Activated naive CD4-positive, alpha-beta T cell treated with anti-CD3 and anti-CD28 coated beads, Interleukin-2, amount 50 U/mL, for 72 hours (primary cell): Measurements from ENCODE around the gene RAB20. TPM values are rescaled to one million over a fixed set of nuclear protein-coding genes. Genes with fewer than 3 reads are reported as not detected.

Experiments
- ATAC-seq, 2 donors: fragments of 150-1000 bp; cut with Tn5 transposase; 2 replicates each; pipeline ENCODE4 v1.10.0; 2021; ENCODE audit warnings: mild to moderate bottlenecking in 2 of 2, moderate library complexity in 2 of 2
- DNase-seq, 2 donors: peaks; one replicate each; pipeline ENCODE4 v3.0.0; 2021 to 2022; ENCODE audit warnings: low spot score in 2 of 2
- H3K27ac Mint-ChIP-seq, 2 donors: one replicate each; pipeline ENCODE4 v1.8.0; 2022; ENCODE audit warnings: mild to moderate bottlenecking in 2 of 2, mixed read lengths in 2 of 2
- H3K36me3 Mint-ChIP-seq, 2 donors: one replicate each; pipeline ENCODE4 v1.8.0; 2022; ENCODE audit warnings: mixed read lengths in 2 of 2
- H3K9me3 Mint-ChIP-seq, 2 donors: one replicate each; pipeline ENCODE4 v1.8.0; 2022; ENCODE audit warnings: mixed read lengths in 2 of 2
- total RNA-seq, 2 donors: library from RNA; stranded (reverse); gene quantifications; one replicate each; pipeline ENCODE4 v1.2.3, GENCODE V29; 2022

Gene RAB20
- total RNA-seq, 2 donors from 2014 or later, result 0.30 to 18.5 TPM

- peak in 1 of 2 donors; percentile 15 for DNase-seq
- H3K27ac Mint-ChIP-seq, result no peak overlapping the region
- H3K9me3 Mint-ChIP-seq, result no peaks in the 10 kb centered on the region
- H3K36me3 Mint-ChIP-seq, result no peaks in the 10 kb centered on the region
- ATAC-seq, result peak; percentile 24 to 59
Observed at GRCh38 chr13:110525328-110526319, 35.9 kb downstream of the RAB20 start.

GRCh38 chr13:110524541-110525257, 36.8 kb downstream of the RAB20 start:
- H3K27ac Mint-ChIP-seq, result peak overlapping the region in 1 of 2 donors; percentile 44
- no peaks in the 10 kb centered on the region for H3K9me3 Mint-ChIP-seq
- DNase-seq (no peak), ATAC-seq (peak in 1 of 2 donors; percentile 65)
- no peaks in the 10 kb centered on the region for H3K36me3 Mint-ChIP-seq

- H3K9me3 Mint-ChIP-seq, result no peaks in the 10 kb centered on the region
- peak overlapping the region in 1 of 2 donors; percentile 41 for H3K27ac Mint-ChIP-seq
- no peaks in the 10 kb centered on the region for H3K36me3 Mint-ChIP-seq
- DNase-seq, result no peak
- ATAC-seq, result no peak
Observed at GRCh38 chr13:110523838-110524540, 37.5 kb downstream of the RAB20 start.

GRCh38 chr13:110523180-110523579, 38.3 kb downstream of the RAB20 start:
- Mint-ChIP-seq H3K27ac (no peak overlapping the region), H3K36me3 (no peaks in the 10 kb centered on the region), H3K9me3 (no peaks in the 10 kb centered on the region)
- DNase-seq (no peak), ATAC-seq (no peak)

- Mint-ChIP-seq H3K9me3 (no peaks in the 10 kb centered on the region), H3K36me3 (no peaks in the 10 kb centered on the region), H3K27ac (no peak overlapping the region)
- no peak for DNase-seq
- ATAC-seq, result no peak
Observed at GRCh38 chr13:110522721-110523120, 38.8 kb downstream of the RAB20 start.

- ATAC-seq (no peak), DNase-seq (no peak)
- no peaks in the 10 kb centered on the region for H3K36me3 Mint-ChIP-seq
Observed at GRCh38 chr13:110521946-110522345, 39.6 kb downstream of the RAB20 start.

GRCh38 chr13:110521296-110521680, 40.2 kb downstream of the RAB20 start:
- Mint-ChIP-seq H3K27ac (no peak overlapping the region), H3K9me3 (no peaks in the 10 kb centered on the region), H3K36me3 (no peaks in the 10 kb centered on the region)
- ATAC-seq, result no peak
- no peak for DNase-seq

More at GRCh38 chr13:110521946-110522345, 39.6 kb downstream of the RAB20 start:
- Mint-ChIP-seq H3K9me3 (no peaks in the 10 kb centered on the region), H3K27ac (no peak overlapping the region)

GRCh38 chr13:110520431-110521295, 40.9 kb downstream of the RAB20 start:
- Mint-ChIP-seq H3K9me3 (no peaks in the 10 kb centered on the region), H3K27ac (peak overlapping the region in 1 of 2 donors; percentile 9), H3K36me3 (no peaks in the 10 kb centered on the region)
- no peak for ATAC-seq
- no peak for DNase-seq

GRCh38 chr13:110519506-110519905, 42.0 kb downstream of the RAB20 start:
- Mint-ChIP-seq H3K9me3 (no peaks in the 10 kb centered on the region), H3K27ac (no peak overlapping the region), H3K36me3 (no peaks in the 10 kb centered on the region)
- no peak for ATAC-seq
- no peak for DNase-seq

- DNase-seq (no peak), ATAC-seq (no peak)
- Mint-ChIP-seq H3K27ac (no peak overlapping the region), H3K9me3 (no peaks in the 10 kb centered on the region), H3K36me3 (no peaks in the 10 kb centered on the region)
Observed at GRCh38 chr13:110519046-110519445, 42.5 kb downstream of the RAB20 start.

- no peaks in the 10 kb centered on the region for H3K36me3 Mint-ChIP-seq
- ATAC-seq, result no peak
- DNase-seq, result no peak
- no peak overlapping the region for H3K27ac Mint-ChIP-seq
- H3K9me3 Mint-ChIP-seq, result no peaks in the 10 kb centered on the region
Observed at GRCh38 chr13:110518571-110518970, 43.0 kb downstream of the RAB20 start.

GRCh38 chr13:110518226-110518525, 43.3 kb downstream of the RAB20 start:
- H3K9me3 Mint-ChIP-seq, result no peaks in the 10 kb centered on the region
- no peaks in the 10 kb centered on the region for H3K36me3 Mint-ChIP-seq
- no peak for DNase-seq
- ATAC-seq, result no peak
- no peak overlapping the region for H3K27ac Mint-ChIP-seq

GRCh38 chr13:110517505-110518225, 43.9 kb downstream of the RAB20 start:
- no peaks in the 10 kb centered on the region for H3K36me3 Mint-ChIP-seq
- ATAC-seq (no peak), DNase-seq (no peak)
- no peaks in the 10 kb centered on the region for H3K9me3 Mint-ChIP-seq
- no peak overlapping the region for H3K27ac Mint-ChIP-seq

GRCh38 chr13:110516500-110516899, 45.0 kb downstream of the RAB20 start:
- ATAC-seq (no peak), DNase-seq (no peak)
- Mint-ChIP-seq H3K27ac (no peak overlapping the region), H3K9me3 (no peaks in the 10 kb centered on the region), H3K36me3 (no peaks in the 10 kb centered on the region)

GRCh38 chr13:110512198-110512740, 49.3 kb downstream of the RAB20 start:
- no peaks in the 10 kb centered on the region for H3K9me3 Mint-ChIP-seq
- DNase-seq (no peak), ATAC-seq (no peak)
- no peaks in the 10 kb centered on the region for H3K36me3 Mint-ChIP-seq
- H3K27ac Mint-ChIP-seq, result no peak overlapping the region
